GM12878 (cell line): Measurements from ENCODE around the gene ALDH18A1. TPM values are rescaled to one million over a fixed set of nuclear protein-coding genes. Genes with fewer than 3 reads are reported as not detected.

Experiments used
- BMI1 ChIP-seq: fragments of 450-650 bp; IDR thresholded peaks from 2 replicates; pipeline ENCODE4 v1.6.1; 2016; ENCODE audit warnings: mild to moderate bottlenecking, moderate library complexity, borderline replicate concordance
- CHD2 ChIP-seq: IDR thresholded peaks from 2 replicates; pipeline ENCODE4 v1.6.1; 2011; ENCODE audit warnings: low read depth, low read length, improper control_type of control experiment, borderline replicate concordance
- CREB1 ChIP-seq: IDR thresholded peaks from 2 replicates; pipeline ENCODE4 v1.6.1; 2012; ENCODE audit warnings: low read depth, mild to moderate bottlenecking, inconsistent platforms
- CREM ChIP-seq: IDR thresholded peaks from 2 replicates; pipeline ENCODE4 v1.6.1; 2014; ENCODE audit warnings: antibody characterized with exemption, low read depth
- CUX1 ChIP-seq: IDR thresholded peaks from 2 replicates; pipeline ENCODE4 v1.6.1; 2012; ENCODE audit warnings: improper control_type of control experiment, low read depth, low read length; ENCODE audit not compliant: insufficient replicate concordance
- ESRRA ChIP-seq: IDR thresholded peaks from 2 replicates; pipeline ENCODE4 v1.6.1; 2012; ENCODE audit warnings: mild to moderate bottlenecking, low read length, improper control_type of control experiment
- FOXM1 ChIP-seq: IDR thresholded peaks from 2 replicates; pipeline ENCODE4 v1.6.1; 2012; ENCODE audit warnings: low read depth, mild to moderate bottlenecking, inconsistent platforms, low read length, moderate library complexity
- GABPA ChIP-seq: IDR thresholded peaks from 2 replicates; pipeline ENCODE4 v1.6.1; 2014; ENCODE audit warnings: antibody characterized with exemption, low read depth, mild to moderate bottlenecking, inconsistent platforms
- HDGF ChIP-seq: fragments of 450-650 bp; IDR thresholded peaks from 2 replicates; pipeline ENCODE4 v1.6.1; 2016; ENCODE audit warnings: antibody characterized with exemption
- JUND ChIP-seq: IDR thresholded peaks from 2 replicates; pipeline ENCODE4 v1.6.1; 2012; ENCODE audit warnings: low read depth, mild to moderate bottlenecking, low read length, improper control_type of control experiment, moderate library complexity
- POLR2A ChIP-seq: IDR thresholded peaks from 2 replicates; pipeline ENCODE4 v1.6.1; 2011; ENCODE audit warnings: low read depth, mild to moderate bottlenecking, low read length
- SMARCA5 ChIP-seq: fragments of 450-650 bp; IDR thresholded peaks from 2 replicates; pipeline ENCODE4 v1.6.1; 2017; ENCODE audit warnings: mild to moderate bottlenecking
- SUZ12 ChIP-seq: fragments of 200-600 bp; sonication (generic); IDR thresholded peaks from one replicate; pipeline ENCODE4 v1.6.1; 2018; ENCODE audit warnings: antibody characterized with exemption, mild to moderate bottlenecking; ENCODE audit not compliant: unreplicated experiment
- TARDBP ChIP-seq: IDR thresholded peaks from 2 replicates; pipeline ENCODE4 v1.6.1; 2016; ENCODE audit warnings: borderline replicate concordance
- ZNF274 ChIP-seq: IDR thresholded peaks from one replicate; pipeline ENCODE4 v1.8.0; 2011; ENCODE audit not compliant: insufficient read length, insufficient read depth
- polyA plus RNA-seq, 11 experiments: library from polyadenylated mRNA; depleted of rRNA in 4 of 11; unstranded in 6 of 11; stranded (reverse) in 5 of 11; fragments of >200 nt; fragmentation: Nextera tagmentation in 4 of 11; fragmentation: Illumina TruSeq in 1 of 11; extraction: Ambion mirVana in 4 of 11; extraction: Trizol in 1 of 11; gene quantifications; 1 replicate in 1 of 11; 2 replicates in 10 of 11; pipeline versions ENCODE4 v1.2.1 to v1.2.3, GENCODE V29; 2011 to 2016; ENCODE audit warnings: inconsistent platforms in 2 of 11, missing spikeins in 2 of 11, low read depth in 1 of 11
- total RNA-seq, 4 experiments: library from RNA; depleted of rRNA in 3 of 4; stranded (reverse); fragments of >200 nt in 3 of 4; fragmentation: Illumina TruSeq in 1 of 4; extraction: Trizol in 1 of 4; gene quantifications; 2 replicates each; pipeline versions ENCODE4 v1.2.1 to v1.2.3, GENCODE V29; 2013 to 2021
- TF ChIP-seq, protein P1 (sequence below): fragments of 450-650 bp; formaldehyde crosslinking; IDR thresholded peaks from 2 replicates; pipeline ENCODE4 v1.4.0; 2022; ENCODE audit warnings: mild to moderate bottlenecking, moderate library complexity
- TF ChIP-seq, protein P2 (sequence below): IDR thresholded peaks from 2 replicates; pipeline ENCODE4 v1.6.1; 2012; ENCODE audit warnings: low read length, inconsistent platforms
- TF ChIP-seq, protein P3 (sequence below): fragments of 150-350 bp; IDR thresholded peaks from 2 replicates; pipeline ENCODE4 v1.6.1; 2014; ENCODE audit warnings: mild to moderate bottlenecking, low read depth, low read length

Gene ALDH18A1
- total and polyA plus RNA-seq, 10 of the 15 experiments (the other 5 are each of a cell fraction or from before 2014, with no cell fraction given), result 24.3 to 118 (median 99.3) TPM

DNA sequence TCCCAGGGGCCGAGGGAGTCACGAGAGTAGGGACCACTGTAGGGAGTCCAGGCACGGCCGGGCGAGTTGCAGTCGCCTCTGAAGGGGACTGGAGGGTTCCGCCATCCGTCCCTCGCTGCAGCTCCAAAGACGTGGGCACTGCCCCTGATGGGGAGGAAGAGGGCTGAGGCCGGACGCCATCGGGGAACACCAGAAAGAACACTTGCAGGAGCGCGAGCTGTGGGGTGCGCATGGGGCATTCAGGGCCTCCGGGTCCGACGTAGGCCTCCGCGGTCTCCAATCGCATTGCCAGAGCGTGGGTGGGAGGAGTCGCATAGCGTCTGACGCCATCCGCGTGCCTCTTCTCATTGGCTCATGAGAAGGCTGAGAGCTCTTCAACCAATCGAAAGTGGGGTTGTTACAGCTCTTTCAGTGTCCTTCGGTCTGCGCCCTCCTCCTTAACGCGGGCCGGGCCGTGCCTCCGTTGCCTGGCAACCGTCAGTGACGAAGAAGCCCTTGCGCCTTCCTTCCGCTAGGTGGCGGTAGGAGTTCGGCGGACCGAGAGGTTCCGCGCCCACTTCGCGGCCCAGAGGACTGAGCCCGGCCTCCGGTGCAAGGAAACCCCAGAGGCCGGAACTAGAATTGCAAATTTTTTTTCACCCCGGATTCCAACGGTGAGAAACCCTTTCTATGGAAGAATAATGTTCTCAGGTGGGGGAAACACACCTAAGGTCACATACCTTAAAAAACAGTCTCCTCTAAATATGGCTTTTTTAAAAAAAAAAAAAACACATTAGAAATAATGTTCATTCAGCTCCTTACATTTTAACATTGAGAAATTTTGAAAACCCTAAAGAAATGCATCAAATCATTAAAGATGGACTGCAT, 37.4 kb upstream of the ALDH18A1 start, which contains the start of gene TCTN3 (continued):
- TF ChIP-seq, protein P1, sequence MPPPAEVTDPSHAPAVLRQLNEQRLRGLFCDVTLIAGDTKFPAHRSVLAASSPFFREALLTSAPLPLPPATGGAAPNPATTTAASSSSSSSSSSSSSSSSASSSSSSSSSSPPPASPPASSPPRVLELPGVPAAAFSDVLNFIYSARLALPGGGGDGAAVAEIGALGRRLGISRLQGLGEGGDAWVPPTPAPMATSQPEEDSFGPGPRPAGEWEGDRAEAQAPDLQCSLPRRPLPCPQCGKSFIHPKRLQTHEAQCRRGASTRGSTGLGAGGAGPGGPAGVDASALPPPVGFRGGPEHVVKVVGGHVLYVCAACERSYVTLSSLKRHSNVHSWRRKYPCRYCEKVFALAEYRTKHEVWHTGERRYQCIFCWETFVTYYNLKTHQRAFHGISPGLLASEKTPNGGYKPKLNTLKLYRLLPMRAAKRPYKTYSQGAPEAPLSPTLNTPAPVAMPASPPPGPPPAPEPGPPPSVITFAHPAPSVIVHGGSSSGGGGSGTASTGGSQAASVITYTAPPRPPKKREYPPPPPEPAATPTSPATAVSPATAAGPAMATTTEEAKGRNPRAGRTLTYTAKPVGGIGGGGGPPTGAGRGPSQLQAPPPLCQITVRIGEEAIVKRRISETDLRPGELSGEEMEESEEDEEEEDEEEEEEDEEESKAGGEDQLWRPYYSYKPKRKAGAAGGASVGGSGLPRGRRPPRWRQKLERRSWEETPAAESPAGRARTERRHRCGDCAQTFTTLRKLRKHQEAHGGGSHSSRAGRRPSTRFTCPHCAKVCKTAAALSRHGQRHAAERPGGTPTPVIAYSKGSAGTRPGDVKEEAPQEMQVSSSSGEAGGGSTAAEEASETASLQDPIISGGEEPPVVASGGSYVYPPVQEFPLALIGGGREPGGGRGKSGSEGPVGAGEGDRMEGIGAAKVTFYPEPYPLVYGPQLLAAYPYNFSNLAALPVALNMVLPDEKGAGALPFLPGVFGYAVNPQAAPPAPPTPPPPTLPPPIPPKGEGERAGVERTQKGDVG, result no peak
- TF ChIP-seq SUZ12, result no peak
- peak; percentile 88; the same call in 1 of the 2 replicates for TF ChIP-seq FOXM1
- peak; percentile 98 for TF ChIP-seq HDGF
- TF ChIP-seq CREM, result peak; percentile 93
- peak; percentile 75; the same call in 1 of the 2 replicates for TF ChIP-seq ESRRA
- TF ChIP-seq GABPA, result no peak
- peak; percentile 90 for TF ChIP-seq CHD2
- TF ChIP-seq POLR2A, result peak; percentile 89
- TF ChIP-seq, protein P2, sequence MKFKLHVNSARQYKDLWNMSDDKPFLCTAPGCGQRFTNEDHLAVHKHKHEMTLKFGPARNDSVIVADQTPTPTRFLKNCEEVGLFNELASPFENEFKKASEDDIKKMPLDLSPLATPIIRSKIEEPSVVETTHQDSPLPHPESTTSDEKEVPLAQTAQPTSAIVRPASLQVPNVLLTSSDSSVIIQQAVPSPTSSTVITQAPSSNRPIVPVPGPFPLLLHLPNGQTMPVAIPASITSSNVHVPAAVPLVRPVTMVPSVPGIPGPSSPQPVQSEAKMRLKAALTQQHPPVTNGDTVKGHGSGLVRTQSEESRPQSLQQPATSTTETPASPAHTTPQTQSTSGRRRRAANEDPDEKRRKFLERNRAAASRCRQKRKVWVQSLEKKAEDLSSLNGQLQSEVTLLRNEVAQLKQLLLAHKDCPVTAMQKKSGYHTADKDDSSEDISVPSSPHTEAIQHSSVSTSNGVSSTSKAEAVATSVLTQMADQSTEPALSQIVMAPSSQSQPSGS, result no peak; the same call in 1 of the 2 replicates
- TF ChIP-seq ZNF274, result no peak
- peak; percentile 100 for TF ChIP-seq BMI1
- TF ChIP-seq CUX1, result no peak
- TF ChIP-seq SMARCA5, result peak; percentile 100
- peak; percentile 97 for TF ChIP-seq CREB1
- TF ChIP-seq, protein P3, sequence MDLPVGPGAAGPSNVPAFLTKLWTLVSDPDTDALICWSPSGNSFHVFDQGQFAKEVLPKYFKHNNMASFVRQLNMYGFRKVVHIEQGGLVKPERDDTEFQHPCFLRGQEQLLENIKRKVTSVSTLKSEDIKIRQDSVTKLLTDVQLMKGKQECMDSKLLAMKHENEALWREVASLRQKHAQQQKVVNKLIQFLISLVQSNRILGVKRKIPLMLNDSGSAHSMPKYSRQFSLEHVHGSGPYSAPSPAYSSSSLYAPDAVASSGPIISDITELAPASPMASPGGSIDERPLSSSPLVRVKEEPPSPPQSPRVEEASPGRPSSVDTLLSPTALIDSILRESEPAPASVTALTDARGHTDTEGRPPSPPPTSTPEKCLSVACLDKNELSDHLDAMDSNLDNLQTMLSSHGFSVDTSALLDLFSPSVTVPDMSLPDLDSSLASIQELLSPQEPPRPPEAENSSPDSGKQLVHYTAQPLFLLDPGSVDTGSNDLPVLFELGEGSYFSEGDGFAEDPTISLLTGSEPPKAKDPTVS, result 0 out of 2 replicates have a peak, but pooled peaks have one; percentile 47
- no peak for TF ChIP-seq JUND
- no peak for TF ChIP-seq TARDBP
